ENCODE results near the gene TTLL9.

GRCh38 chr20:31890646-31891045, 20.2 kb downstream of the TTLL9 start:
- TF ChIP-seq POLR2A (IDR thresholded peaks at IDR 0.05) (no peak), CTCF (IDR thresholded peaks at IDR 0.05) (no peak)
